ENCODE results near the gene PROSER3. TPM values are rescaled to one million over a fixed set of nuclear protein-coding genes. Genes with fewer than 3 reads are reported as not detected.

Gene PROSER3
- total and polyA plus RNA-seq, 2 of the 13 experiments (the other 11 are each of a cell fraction or from before 2014, with no cell fraction given): 5.1 to 5.7 TPM

DNA sequence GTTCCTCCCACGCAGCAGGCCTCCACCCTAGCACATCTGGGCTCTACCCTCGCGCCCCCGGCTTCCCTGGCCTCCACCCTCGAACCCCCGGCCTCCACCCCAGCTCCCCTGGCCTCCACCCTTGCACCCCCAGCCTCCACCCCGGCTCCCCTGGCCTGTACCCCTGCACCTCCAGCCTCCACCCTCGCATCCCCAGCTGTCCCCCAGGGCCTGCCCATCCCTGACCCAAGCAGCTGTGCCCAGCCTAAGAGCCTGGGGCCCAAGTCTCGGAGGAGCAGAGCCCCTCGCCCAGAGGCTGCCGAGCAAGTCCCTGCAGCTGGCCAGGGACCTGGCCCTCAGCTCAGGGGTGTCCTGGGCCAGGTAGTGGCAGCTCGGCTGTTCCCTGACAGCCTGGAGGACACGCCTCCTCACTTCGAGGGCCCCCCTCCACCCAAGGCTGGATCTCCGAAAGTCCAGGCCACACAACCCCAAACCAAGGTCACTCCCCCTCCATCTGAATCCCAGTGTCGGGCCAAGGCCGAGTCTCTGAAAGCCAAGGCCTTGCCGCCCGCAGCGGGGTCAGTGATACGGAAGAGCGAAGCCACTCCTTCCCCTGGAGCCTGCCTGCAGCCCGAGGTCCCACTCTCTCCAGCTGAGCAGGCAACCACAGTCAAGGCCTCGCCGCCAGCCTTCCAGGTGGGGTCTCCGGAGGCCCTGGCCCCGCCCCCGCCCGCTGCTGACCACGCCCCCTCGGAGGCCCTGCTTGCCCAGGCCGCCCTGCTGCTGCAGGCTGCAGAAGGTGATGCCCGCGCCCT lies 9.5 kb downstream of the PROSER3 start (continued):
- TF ChIP-seq UBTF (CRISPR knock-in tag; IDR thresholded peaks at IDR 0.05) (peak; percentile 62), PRMT3 (CRISPR knock-in tag; IDR thresholded peaks at IDR 0.05; ENCODE audit: borderline replicate concordance, low read depth) (no peak), ZNF124 (CRISPR knock-in tag; IDR thresholded peaks at IDR 0.05) (no peak), ZBTB8A (CRISPR knock-in tag; IDR thresholded peaks at IDR 0.05; ENCODE audit: borderline replicate concordance, low read depth) (no peak), ATF3 (CRISPR knock-in tag; IDR thresholded peaks at IDR 0.05) (no peak), EHMT2 (IDR thresholded peaks at IDR 0.05; ENCODE audit: borderline replicate concordance, low read depth, low read length) (no peak), TGIF2 (CRISPR knock-in tag; IDR thresholded peaks at IDR 0.05) (no peak), ZNF850 (CRISPR knock-in tag; conservative IDR thresholded peaks at IDR 0.05) (no peak), KLF9 (CRISPR knock-in tag; IDR thresholded peaks at IDR 0.05; ENCODE audit: low read depth) (no peak), AHDC1 (CRISPR knock-in tag; IDR thresholded peaks at IDR 0.05; ENCODE audit: borderline replicate concordance) (no peak), ZZZ3 (CRISPR knock-in tag; IDR thresholded peaks at IDR 0.05; ENCODE audit: borderline replicate concordance) (no peak), CREM (IDR thresholded peaks at IDR 0.05) (no peak), CREM (CRISPR knock-in tag; IDR thresholded peaks at IDR 0.05) (no peak), ZEB1 (IDR thresholded peaks at IDR 0.05; ENCODE audit: insufficient replicate concordance, low read depth) (no peak), HMG20A (CRISPR knock-in tag; IDR thresholded peaks at IDR 0.05; ENCODE audit: borderline replicate concordance) (no peak), ZNF317 (CRISPR knock-in tag; IDR thresholded peaks at IDR 0.05) (no peak), DNMT3B (CRISPR knock-in tag; conservative IDR thresholded peaks at IDR 0.05) (no peak), SOX5 (CRISPR knock-in tag; IDR thresholded peaks at IDR 0.05; ENCODE audit: borderline replicate concordance) (no peak), MXI1 (IDR thresholded peaks at IDR 0.05; ENCODE audit: borderline replicate concordance, low read depth, low read length) (peak; percentile 22; the same call in 1 of the 3 replicates), ZNF44 (CRISPR knock-in tag; IDR thresholded peaks at IDR 0.05) (no peak)
- TF ChIP-seq, protein P1, sequence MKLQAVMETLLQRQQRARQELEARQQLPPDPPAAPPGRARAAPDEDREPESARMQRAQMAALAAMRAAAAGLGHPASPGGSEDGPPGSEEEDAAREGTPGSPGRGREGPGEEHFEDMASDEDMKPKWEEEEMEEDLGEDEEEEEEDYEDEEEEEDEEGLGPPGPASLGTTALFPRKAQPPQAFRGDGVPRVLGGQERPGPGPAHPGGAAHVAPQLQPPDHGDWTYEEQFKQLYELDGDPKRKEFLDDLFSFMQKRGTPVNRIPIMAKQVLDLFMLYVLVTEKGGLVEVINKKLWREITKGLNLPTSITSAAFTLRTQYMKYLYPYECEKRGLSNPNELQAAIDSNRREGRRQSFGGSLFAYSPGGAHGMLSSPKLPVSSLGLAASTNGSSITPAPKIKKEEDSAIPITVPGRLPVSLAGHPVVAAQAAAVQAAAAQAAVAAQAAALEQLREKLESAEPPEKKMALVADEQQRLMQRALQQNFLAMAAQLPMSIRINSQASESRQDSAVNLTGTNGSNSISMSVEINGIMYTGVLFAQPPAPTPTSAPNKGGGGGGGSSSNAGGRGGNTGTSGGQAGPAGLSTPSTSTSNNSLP (IDR thresholded peaks at IDR 0.05; ENCODE audit: low read depth, low read length): no peak

Data from HepG2 (cell line).